IPS-18a (cell line): ENCODE results near the gene VMP1.
"Not testable (repeated sequence)": the region's sequence is repeated elsewhere in the genome, so short reads cannot be mapped to it uniquely, and the experiment has no call there.

ENCODE experiments used
- H3K27ac ChIP-seq: one replicate; pipeline ENCODE4 v1.5.1; 2013; ENCODE audit warnings: low read length
- H3K27me3 ChIP-seq: one replicate; pipeline ENCODE4 v1.6.1; 2013; ENCODE audit warnings: mild to moderate bottlenecking, low read length; ENCODE audit not compliant: control insufficient read depth, insufficient read depth
- H3K36me3 ChIP-seq: one replicate; pipeline ENCODE4 v1.6.1; 2013; ENCODE audit warnings: low read depth, low read length; ENCODE audit not compliant: control insufficient read depth
- H3K4me1 ChIP-seq: one replicate; pipeline ENCODE4 v1.6.1; 2013; ENCODE audit warnings: low read depth, low read length; ENCODE audit not compliant: control insufficient read depth
- H3K4me3 ChIP-seq: one replicate; pipeline ENCODE4 v1.5.1; 2013; ENCODE audit warnings: low read length
- H3K9ac ChIP-seq: one replicate; pipeline ENCODE4 v1.6.1; 2013; ENCODE audit warnings: mild to moderate bottlenecking, low read length, moderate library complexity
- H3K9me3 ChIP-seq: one replicate; pipeline ENCODE4 v1.6.1; 2013; ENCODE audit warnings: low read depth, low read length; ENCODE audit not compliant: control insufficient read depth

The VMP1 gene

DNA sequence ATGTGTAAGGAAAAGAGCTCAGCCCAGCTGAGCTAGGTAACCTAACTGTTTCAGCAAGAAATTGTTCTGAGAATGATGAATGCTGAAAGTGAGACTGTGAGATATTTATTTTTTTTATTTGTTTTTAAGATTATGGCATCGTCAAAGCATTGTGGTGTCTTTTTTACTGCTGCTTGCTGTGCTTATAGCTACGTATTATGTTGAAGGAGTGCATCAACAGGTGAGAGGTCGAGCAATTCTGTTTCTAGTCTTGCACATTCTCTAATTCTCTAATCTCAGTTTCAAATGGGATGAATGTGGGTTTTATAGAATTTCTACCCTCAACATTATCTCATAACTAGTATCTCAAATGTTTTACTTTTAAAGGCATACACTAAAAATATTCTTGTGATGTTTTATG is 29.9 kb downstream of the VMP1 start:
- H3K9me3 ChIP-seq, result no peaks in the 10 kb centered on the region
- peaks cover 6% of the 10 kb centered on the region for H3K36me3 ChIP-seq
- no peak overlapping the region for H3K9ac ChIP-seq
- no peak overlapping the region for H3K4me3 ChIP-seq
- H3K4me1 ChIP-seq, result no peaks in the 10 kb centered on the region
- H3K27me3 ChIP-seq, result no peaks in the 10 kb centered on the region
- H3K27ac ChIP-seq, result no peak overlapping the region

DNA sequence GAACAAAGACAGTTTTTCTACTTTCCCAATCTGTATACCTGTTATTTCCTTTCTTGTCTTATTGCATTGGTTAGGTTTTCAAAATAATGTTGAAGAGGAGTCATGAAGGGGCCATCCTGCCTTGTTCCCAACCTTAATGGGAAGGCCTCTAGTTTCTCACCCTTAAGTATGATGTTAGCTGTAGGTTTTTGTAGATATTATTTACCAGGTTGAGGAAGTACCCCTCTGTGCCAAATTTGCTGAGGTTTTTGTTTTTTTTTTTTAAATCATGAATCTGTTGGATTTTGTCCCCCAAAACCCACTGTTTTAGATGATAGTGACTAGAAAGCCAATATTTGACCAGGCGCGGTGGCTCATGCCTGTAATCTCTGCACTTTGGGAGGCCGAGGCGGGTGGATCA is 36.4 kb downstream of the VMP1 start:
- Histone ChIP-seq H3K4me3 (no peak overlapping the region), H3K4me1 (no peaks in the 10 kb centered on the region), H3K9ac (no peak overlapping the region), H3K27me3 (no peaks in the 10 kb centered on the region), H3K27ac (no peak overlapping the region), H3K36me3 (no peaks in the 10 kb centered on the region), H3K9me3 (no peaks in the 10 kb centered on the region)

DNA sequence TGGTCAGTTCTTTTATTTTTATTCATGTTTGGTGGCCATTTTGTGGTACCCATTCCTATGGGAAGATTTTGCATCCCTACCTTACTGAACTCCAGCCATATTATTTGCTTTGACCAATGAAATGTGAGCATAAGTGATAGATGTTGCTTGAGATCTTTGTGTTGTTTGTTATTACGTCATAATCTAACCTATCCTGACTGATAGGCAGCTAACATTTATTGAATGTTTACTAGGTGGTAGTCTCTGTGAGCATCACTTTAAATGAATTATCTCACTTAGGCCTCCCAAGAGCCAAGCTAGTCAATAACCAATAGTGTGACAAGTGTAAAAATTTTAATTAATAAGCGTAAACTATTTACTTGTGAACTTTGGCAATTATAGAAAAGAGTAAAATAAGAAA is 37.6 kb downstream of the VMP1 start:
- no peak overlapping the region for H3K9ac ChIP-seq
- H3K27ac ChIP-seq, result no peak overlapping the region
- no peaks in the 10 kb centered on the region for H3K9me3 ChIP-seq
- no peak overlapping the region for H3K4me3 ChIP-seq
- H3K36me3 ChIP-seq, result no peaks in the 10 kb centered on the region
- no peaks in the 10 kb centered on the region for H3K4me1 ChIP-seq
- no peaks in the 10 kb centered on the region for H3K27me3 ChIP-seq

DNA sequence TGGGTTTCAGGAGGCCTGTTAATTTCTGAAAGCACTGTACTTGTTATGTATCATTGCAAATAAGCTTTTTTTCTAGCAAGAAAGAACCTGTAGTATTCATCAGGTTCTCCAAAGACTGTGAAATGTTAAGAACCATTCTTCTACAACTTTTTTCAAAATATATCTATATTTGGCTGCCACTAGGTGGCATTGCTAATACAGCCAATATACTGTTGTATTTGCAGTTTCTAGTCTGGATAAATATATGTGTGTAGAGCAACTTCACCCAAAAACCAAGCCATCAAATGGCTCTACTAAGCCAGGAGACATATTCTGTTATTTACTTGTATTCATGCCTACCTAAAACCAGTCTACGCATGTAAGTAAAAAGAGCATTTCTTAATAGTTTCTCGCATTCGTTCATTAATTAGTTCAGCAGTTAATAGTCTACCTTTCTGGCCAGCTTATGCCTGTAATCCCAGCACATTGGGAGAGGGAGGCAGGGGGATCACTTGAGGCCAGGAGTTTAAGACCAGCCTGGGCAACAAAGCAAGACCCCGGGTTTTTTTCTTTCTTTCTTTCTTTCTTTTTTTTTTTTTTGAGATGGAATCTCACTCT is 39.5 kb downstream of the VMP1 start:
- Histone ChIP-seq H3K9me3 (no peaks in the 10 kb centered on the region), H3K36me3 (no peaks in the 10 kb centered on the region)

DNA sequence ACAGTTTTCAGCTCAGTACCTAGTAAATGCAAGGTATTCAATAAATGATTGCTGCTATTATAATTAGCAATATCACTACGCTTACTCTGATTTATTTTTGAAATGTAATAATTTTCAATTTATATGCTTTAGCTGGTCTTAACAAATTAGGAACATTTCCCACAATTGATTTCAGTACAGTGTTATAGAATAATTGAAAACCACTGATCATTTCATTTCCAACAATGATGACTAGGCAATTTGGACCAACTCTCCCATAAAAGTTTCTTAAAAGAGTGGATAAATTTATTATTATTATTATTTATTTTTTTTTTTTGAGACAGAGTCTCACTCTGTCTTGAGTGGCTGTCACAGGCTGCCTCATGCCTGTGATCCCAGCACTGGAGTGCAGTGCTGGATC is 41.1 kb downstream of the VMP1 start:
- no peak overlapping the region for H3K4me3 ChIP-seq
- H3K9ac ChIP-seq, result no peak overlapping the region
- H3K27me3 ChIP-seq, result no peaks in the 10 kb centered on the region
- no peak overlapping the region for H3K27ac ChIP-seq
- no peaks in the 10 kb centered on the region for H3K9me3 ChIP-seq
- no peaks in the 10 kb centered on the region for H3K36me3 ChIP-seq
- H3K4me1 ChIP-seq, result no peaks in the 10 kb centered on the region

More for the DNA sequence above, 39.5 kb downstream of the VMP1 start:
- no peak overlapping the region for H3K9ac ChIP-seq
- H3K27me3 ChIP-seq, result no peaks in the 10 kb centered on the region
- H3K4me3 ChIP-seq, result no peak overlapping the region
- no peak overlapping the region for H3K27ac ChIP-seq
- H3K4me1 ChIP-seq, result no peaks in the 10 kb centered on the region

DNA sequence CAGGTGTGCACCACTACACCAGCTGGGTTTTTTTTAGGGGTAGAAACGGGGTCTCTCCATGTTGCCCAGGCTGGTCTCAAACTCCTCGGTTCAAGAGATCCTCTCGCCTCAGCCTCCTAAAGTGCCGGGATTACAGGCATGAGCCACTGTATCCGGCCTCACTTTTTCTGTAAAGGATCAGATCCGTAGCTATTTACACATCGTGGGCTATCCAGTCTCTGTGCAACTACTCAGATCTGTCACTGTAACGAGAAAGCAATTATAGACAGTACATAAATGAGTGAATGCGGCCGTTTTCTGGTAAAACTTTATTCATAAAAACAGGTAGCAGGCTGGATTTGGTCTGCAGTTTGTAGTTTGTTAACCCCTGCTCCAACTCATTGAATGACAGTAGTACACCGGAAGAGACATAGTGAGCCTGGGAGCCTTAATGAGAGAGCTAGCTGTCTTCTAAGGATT is 44.5 kb downstream of the VMP1 start:
- H3K36me3 ChIP-seq, result peaks cover 5% of the 10 kb centered on the region
- H3K27me3 ChIP-seq, result no peaks in the 10 kb centered on the region
- H3K9ac ChIP-seq, result no peak overlapping the region
- H3K27ac ChIP-seq, result no peak overlapping the region
- H3K4me3 ChIP-seq, result no peak overlapping the region
- H3K4me1 ChIP-seq, result no peaks in the 10 kb centered on the region
- no peaks in the 10 kb centered on the region for H3K9me3 ChIP-seq

DNA sequence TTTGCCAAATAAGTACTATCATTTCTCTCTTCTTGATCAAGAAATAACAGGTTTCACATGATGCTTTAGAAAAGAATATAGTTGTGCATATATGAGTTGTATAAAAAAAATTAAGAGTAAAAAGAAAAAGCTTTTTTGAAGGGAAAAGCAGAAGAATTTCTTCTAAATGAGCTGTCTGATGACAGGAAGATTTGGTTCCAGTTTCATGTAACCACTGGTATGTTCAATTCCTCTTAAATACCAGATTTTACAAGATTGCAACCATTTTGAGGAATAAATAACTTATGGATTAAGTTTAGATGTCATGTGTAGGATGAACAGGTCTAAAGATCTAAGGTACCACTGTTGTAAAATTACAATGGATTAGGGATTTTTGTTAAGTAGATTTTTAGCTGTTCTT is 45.0 kb downstream of the VMP1 start:
- Histone ChIP-seq H3K4me1 (no peaks in the 10 kb centered on the region), H3K4me3 (no peak overlapping the region), H3K36me3 (peaks cover 5% of the 10 kb centered on the region), H3K9ac (no peak overlapping the region), H3K9me3 (no peaks in the 10 kb centered on the region), H3K27ac (no peak overlapping the region), H3K27me3 (no peaks in the 10 kb centered on the region)

DNA sequence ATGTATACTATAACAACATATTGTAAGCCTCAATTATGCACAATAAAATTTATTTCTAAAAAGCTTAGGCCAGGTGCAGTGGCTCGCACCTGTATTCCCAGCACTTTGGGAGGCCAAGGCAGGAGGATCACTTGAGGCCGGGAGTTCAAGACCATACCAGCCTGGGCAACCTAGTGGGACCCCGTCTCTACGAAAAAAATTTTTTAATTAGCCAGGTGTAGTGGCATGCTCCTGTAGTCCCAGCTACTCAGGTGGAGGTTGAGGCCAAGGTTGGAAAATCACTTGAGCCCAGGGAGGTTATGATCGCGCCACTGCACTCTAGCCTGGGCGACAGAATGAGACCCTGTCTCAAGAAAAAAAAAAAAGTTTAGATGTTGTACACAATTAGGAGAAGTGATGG is 45.5 kb downstream of the VMP1 start:
- no peak overlapping the region for H3K27ac ChIP-seq
- peaks cover 5% of the 10 kb centered on the region for H3K36me3 ChIP-seq
- no peak overlapping the region for H3K9ac ChIP-seq
- H3K27me3 ChIP-seq, result no peaks in the 10 kb centered on the region
- H3K4me1 ChIP-seq, result no peaks in the 10 kb centered on the region
- no peaks in the 10 kb centered on the region for H3K9me3 ChIP-seq
- no peak overlapping the region for H3K4me3 ChIP-seq

DNA sequence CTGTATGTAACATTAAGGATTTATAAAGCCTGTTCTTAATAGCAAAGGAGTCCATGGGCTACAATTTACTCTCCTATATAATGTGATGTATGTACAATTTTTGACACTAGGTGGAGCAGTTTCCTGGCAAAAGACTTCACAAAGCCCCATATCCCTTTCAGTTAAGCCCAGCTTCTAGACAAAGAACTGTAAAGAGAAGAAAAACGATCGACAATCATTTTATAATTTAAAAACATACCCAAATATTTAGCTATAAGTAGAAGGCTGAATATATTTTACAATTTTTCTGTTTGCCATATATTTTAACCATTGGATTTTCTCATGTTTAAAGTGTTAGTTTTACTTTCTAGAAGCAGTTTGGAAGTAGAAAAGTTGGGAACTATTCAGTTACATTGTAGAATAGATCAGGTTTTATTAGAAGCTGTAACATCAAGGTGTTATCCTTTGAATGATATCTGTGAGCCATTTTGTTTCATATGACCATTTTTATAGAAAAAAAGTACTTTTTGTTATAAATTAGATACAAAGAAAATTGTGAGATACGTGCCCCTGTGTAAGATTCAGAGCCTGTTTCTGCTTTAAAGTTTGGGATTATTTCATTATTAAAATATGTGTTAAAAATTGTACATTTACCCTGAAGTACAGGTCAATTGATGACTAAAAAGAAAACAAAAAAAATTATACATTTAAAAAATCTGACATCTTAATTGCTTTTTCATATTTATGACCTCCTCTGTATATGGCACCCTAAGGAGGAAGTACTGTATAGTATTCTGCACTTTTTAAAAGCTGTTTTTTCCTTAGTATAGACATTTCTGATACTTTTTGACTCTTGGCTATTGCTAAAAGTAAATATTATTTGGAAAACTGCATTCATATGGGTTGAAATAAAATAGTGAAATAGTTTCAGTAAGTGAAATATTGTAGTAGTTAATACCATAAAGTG is 46.3 kb downstream of the VMP1 start:
- Histone ChIP-seq H3K4me1 (no peaks in the 10 kb centered on the region), H3K27ac (peak overlapping the region; percentile 31), H3K9ac (no peak overlapping the region)

DNA sequence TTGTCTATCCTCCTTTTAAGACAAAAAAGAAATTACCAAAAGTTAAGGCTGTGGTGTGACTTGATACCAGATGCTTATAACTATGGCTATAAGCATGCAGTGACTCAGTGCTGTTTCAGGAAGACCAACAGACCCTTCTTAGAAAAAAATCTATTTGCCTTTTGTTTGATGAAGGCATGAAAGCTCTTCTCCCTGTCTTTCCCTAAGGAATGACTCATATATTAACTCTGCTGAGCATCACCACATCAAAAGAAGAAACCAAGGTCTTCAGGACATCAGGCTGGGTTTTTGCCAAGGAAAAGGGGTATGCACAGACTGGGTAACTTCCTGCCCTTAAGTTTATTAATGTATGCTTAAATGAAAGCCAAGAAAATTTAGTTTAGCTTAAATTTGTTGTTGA is 47.1 kb downstream of the VMP1 start:
- H3K9ac ChIP-seq, result no peak overlapping the region
- H3K4me1 ChIP-seq, result no peaks in the 10 kb centered on the region
- peaks cover 5% of the 10 kb centered on the region for H3K36me3 ChIP-seq
- no peak overlapping the region for H3K27ac ChIP-seq
- H3K27me3 ChIP-seq, result no peaks in the 10 kb centered on the region
- no peak overlapping the region for H3K4me3 ChIP-seq
- no peaks in the 10 kb centered on the region for H3K9me3 ChIP-seq

More for the DNA sequence above, 46.3 kb downstream of the VMP1 start:
- Histone ChIP-seq H3K36me3 (peaks cover 5% of the 10 kb centered on the region), H3K9me3 (no peaks in the 10 kb centered on the region), H3K27me3 (no peaks in the 10 kb centered on the region), H3K4me3 (no peak overlapping the region)

DNA sequence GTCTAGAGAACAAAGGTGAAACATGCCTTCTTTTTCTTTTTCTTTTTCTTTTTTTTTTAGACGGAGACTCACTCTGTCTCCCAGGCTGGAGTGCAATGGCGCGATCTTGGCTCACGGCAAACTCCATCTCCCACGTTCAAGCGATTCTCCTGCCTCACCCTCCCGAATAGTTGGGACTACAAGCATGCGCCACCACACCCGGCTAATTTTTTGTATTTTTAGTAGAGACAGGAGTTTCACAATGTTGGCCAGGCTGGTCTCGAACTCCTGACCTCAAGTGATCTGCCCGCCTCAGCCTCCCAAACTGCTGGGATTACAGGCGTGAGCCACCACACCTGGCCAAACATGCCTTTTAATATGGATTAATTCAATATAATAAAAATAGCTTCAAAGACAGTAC is 47.6 kb downstream of the VMP1 start:
- not testable (repeated sequence) for H3K36me3 ChIP-seq, H3K27me3 ChIP-seq, H3K27ac ChIP-seq, H3K4me3 ChIP-seq, H3K9me3 ChIP-seq, H3K4me1 ChIP-seq, H3K9ac ChIP-seq
